Suprapubic skin (tissue), 4 donors: ENCODE data around the gene KCNN1. TPM values are rescaled to one million over a fixed set of nuclear protein-coding genes. Genes with fewer than 3 reads are reported as not detected.

Experiments used
- DNase-seq, 2 donors: peaks; one replicate each; pipeline ENCODE4 v3.0.0-alpha.2; 2019; ENCODE audit warnings: low spot score in 2 of 2
- H3K27ac ChIP-seq: fragments of 200-600 bp; sonication (generic); one replicate; pipeline ENCODE4 v1.5.1; 2019
- H3K27me3 ChIP-seq: fragments of 200-600 bp; sonication (generic); one replicate; pipeline ENCODE4 v1.5.1; 2019
- H3K36me3 ChIP-seq: fragments of 200-600 bp; sonication (generic); one replicate; pipeline ENCODE4 v1.5.1; 2019
- H3K4me1 ChIP-seq: fragments of 200-600 bp; sonication (generic); one replicate; pipeline ENCODE4 v1.5.1; 2019
- H3K4me3 ChIP-seq: fragments of 200-600 bp; sonication (generic); one replicate; pipeline ENCODE4 v1.5.1; 2019; ENCODE audit warnings: mild to moderate bottlenecking
- H3K9me3 ChIP-seq: fragments of 200-600 bp; sonication (generic); one replicate; pipeline ENCODE4 v1.5.1; 2019
- CTCF ChIP-seq, 2 donors: fragments of 200-600 bp in 1 of 2; fragments of 450-650 bp in 1 of 2; sonication (generic) in 1 of 2; IDR thresholded peaks; one replicate each; pipeline ENCODE4 v1.5.1; 2016 to 2019; ENCODE audit warnings: antibody characterized with exemption in 2 of 2, mild to moderate bottlenecking in 1 of 2, moderate library complexity in 1 of 2
- EP300 ChIP-seq: sonication (generic); formaldehyde crosslinking; IDR thresholded peaks from one replicate; pipeline ENCODE4 v1.6.1; 2017; ENCODE audit warnings: antibody characterized with exemption
- POLR2A ChIP-seq, 2 donors: fragments of 450-650 bp; IDR thresholded peaks; one replicate each; pipeline ENCODE4 v1.6.1; 2017; ENCODE audit warnings: antibody characterized with exemption in 2 of 2, mild to moderate bottlenecking in 2 of 2, moderate library complexity in 2 of 2
- POLR2AphosphoS5 ChIP-seq, 3 donors: sonication (generic); formaldehyde crosslinking; IDR thresholded peaks; one replicate each; pipeline ENCODE4 v1.6.1; 2017; ENCODE audit warnings: antibody characterized with exemption in 3 of 3
- WGBS: methylation state at CpG from one replicate; pipeline ENCODE4 v1.1.5; 2018; 5-methylcytosine and 5-hydroxymethylcytosine counted together
- total RNA-seq, 4 donors: library from RNA; depleted of rRNA; stranded (reverse); fragments of >200 nt; gene quantifications; one replicate each; pipeline ENCODE4 v1.1.0, GENCODE V29; 2016

Gene KCNN1
- total RNA-seq, 4 donors from 2014 or later, result 0.26 to 0.51 TPM; not detected in 2

DNA sequence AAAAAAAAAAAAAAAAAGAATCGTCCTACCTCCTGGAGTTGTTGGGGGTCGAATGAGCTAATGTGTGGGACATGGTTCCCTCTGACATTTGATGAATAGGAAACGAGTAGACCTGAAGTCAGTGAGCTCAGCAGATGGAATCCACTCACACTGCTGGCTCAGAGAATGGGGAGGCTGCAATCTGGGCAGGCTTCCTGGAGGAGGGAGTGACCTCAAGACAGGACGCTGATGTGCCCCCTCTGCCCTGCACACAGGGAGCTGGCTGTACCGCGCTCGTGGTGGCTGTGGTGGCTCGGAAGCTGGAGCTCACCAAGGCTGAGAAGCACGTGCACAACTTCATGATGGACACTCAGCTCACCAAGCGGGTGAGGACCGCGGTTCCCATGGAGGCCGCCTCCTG, 21.3 kb downstream of the KCNN1 start:
- H3K27ac ChIP-seq, result no peak overlapping the region
- DNase-seq, result no peak
- no peaks in the 10 kb centered on the region for H3K4me1 ChIP-seq
- no peak overlapping the region for H3K4me3 ChIP-seq
- no peaks in the 10 kb centered on the region for H3K36me3 ChIP-seq
- peaks cover 1% of the 10 kb centered on the region for H3K27me3 ChIP-seq
- WGBS, result 87% methylated on average over 8 of the region's 13 CpGs
- TF ChIP-seq EP300, result no peak
- TF ChIP-seq CTCF (IDR thresholded peaks at IDR 0.05), result no peak
- TF ChIP-seq POLR2AphosphoS5 (IDR thresholded peaks at IDR 0.05), result no peak
- TF ChIP-seq POLR2A (IDR thresholded peaks at IDR 0.05), result no peak
- H3K9me3 ChIP-seq, result no peaks in the 10 kb centered on the region

GRCh38 chr19:17989425-17990094, 22.7 kb downstream of the KCNN1 start:
- no peak for TF ChIP-seq POLR2A (IDR thresholded peaks at IDR 0.05)
- TF ChIP-seq POLR2AphosphoS5 (IDR thresholded peaks at IDR 0.05), result no peak
- TF ChIP-seq CTCF (IDR thresholded peaks at IDR 0.05), result no peak
- TF ChIP-seq EP300, result no peak
- Histone ChIP-seq H3K36me3 (no peaks in the 10 kb centered on the region), H3K4me1 (no peaks in the 10 kb centered on the region), H3K27ac (no peak overlapping the region), H3K27me3 (peaks cover 3% of the 10 kb centered on the region), H3K4me3 (no peak overlapping the region), H3K9me3 (no peaks in the 10 kb centered on the region)
- WGBS, result 92% methylated on average over 16 of the region's 16 CpGs
- DNase-seq, result no peak

DNA sequence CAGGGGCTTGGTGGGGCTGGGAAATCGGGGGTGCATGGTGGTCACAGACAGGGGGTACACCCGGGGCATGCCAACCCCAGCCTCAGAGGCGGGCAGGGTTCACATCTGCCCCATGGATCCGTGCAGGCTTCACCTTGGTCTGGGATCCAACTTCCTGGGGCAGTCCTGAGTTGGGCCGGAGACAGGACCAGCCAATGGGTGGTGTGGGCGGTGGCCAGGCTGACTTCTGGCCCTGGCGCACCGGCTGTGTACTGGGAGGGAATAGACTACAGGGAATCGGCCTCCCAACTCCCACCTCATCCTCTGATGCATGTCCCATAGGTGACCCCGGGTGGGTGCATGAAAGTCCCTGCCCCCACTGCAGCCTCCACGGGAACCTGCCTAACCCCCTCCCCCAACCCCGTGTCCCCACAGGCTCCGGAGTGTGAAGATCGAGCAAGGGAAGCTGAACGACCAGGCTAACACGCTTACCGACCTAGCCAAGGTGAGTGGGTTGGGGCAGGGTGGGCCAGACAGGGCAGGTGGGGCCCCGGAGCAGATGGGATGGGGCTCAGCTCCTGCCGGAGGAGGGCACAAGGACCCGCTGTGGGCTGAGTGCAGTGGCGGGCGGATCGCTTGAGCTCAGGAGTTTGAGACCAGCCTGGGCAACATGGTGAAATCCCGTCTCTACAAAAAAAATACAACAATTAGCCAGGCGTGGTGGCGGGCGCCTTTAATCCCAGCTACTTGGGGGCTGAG, 26.3 kb downstream of the KCNN1 start:
- no peaks in the 10 kb centered on the region for H3K4me1 ChIP-seq
- H3K9me3 ChIP-seq, result no peaks in the 10 kb centered on the region
- no peaks in the 10 kb centered on the region for H3K36me3 ChIP-seq
- H3K27me3 ChIP-seq, result peaks cover 3% of the 10 kb centered on the region
- no peak for TF ChIP-seq CTCF (IDR thresholded peaks at IDR 0.05)
- no peak for TF ChIP-seq POLR2AphosphoS5 (IDR thresholded peaks at IDR 0.05)
- no peak for TF ChIP-seq EP300
- no peak for TF ChIP-seq POLR2A (IDR thresholded peaks at IDR 0.05)
- 76% methylated on average over 17 of the region's 27 CpGs for WGBS
- H3K27ac ChIP-seq, result no peak overlapping the region
- DNase-seq, result no peak
- no peak overlapping the region for H3K4me3 ChIP-seq

DNA sequence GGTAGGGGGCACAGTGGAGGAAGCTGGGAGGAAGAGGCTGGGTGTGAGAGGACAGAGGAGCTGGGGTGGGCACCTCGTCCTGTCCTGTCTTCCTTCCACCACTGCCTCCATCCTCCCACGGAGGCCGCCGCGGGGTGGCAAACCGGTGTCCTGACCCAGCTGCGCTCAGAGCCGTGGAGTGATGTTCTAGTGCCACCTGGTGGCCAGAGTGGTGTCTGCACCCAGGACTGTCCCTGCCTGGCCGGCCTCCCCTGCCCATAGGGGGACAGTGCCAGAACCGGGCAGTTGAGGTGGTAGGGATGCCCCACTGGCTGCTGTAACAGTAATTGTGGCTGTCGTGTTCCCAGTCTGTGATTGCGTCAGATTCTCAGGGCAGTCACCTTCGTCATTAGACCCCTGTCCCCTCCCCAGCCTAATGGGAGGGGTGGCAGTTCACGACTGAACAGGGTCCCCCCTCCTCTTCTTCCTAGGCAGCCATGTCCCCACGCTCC, 30.0 kb downstream of the KCNN1 start:
- TF ChIP-seq CTCF (IDR thresholded peaks at IDR 0.05), result peak; percentile 94 to 98
- TF ChIP-seq EP300, result no peak
- peak; percentile 90 to 91 for DNase-seq
- no peak overlapping the region for H3K4me3 ChIP-seq
- H3K27ac ChIP-seq, result no peak overlapping the region
- WGBS, result 10% methylated on average over 6 of the region's 15 CpGs
- H3K4me1 ChIP-seq, result peaks cover 16% of the 10 kb centered on the region
- peaks cover 3% of the 10 kb centered on the region for H3K27me3 ChIP-seq
- no peaks in the 10 kb centered on the region for H3K36me3 ChIP-seq
- H3K9me3 ChIP-seq, result no peaks in the 10 kb centered on the region
